ENCODE measurements around the gene CFAP92. TPM values are rescaled to one million over a fixed set of nuclear protein-coding genes. Genes with fewer than 3 reads are reported as not detected.

The CFAP92 gene
- polyA plus RNA-seq, 1 experiment, result 0.10 TPM

DNA sequence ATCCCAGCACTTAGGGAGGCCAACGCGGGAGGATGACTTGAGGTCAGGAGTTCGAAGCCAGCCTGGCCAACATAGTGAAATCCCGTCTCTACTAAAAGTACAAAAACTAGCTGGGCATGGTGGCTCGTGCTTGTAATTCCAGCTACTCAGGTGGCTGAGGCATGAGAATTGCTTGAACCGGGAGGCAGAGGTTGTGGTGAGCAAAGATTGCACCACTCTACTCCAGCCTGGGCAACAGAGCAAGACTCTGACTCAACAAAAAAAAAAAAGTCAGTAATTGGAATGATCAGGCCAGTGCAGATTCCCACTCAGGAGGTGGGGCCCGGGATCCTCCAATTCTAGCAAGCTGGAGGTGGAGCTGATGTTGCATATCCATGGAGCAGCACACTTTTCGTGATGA, 5.6 kb downstream of the CFAP92 start:
- POLR2A ChIA-PET, result no interaction called here
- no peak for DNase-seq (ENCODE audit: low read depth, low spot score)

GRCh38 chr3:128987302-128988100, 6.4 kb downstream of the CFAP92 start:
- no peak for DNase-seq (ENCODE audit: low read depth, low spot score)
- ChIA-PET POLR2A (no interaction called here), CTCF (interaction anchor here (1.6 kb wide), 1 partner anchor 17 kb away, joined by 5 read pairs; no protein-coding TSS in a partner anchor)
- H3K4me3 ChIP-seq (ENCODE audit: low read depth, low read length), result no peak overlapping the region
- H3K9me3 ChIP-seq (ENCODE audit: control insufficient read depth, insufficient read depth, low read length), result no peaks in the 10 kb centered on the region
- H3K27me3 ChIP-seq (ENCODE audit: control insufficient read depth, insufficient read depth, low read length), result peaks cover 16% of the 10 kb centered on the region
- no peak for TF ChIP-seq CTCF (IDR thresholded peaks at IDR 0.05; ENCODE audit: low read depth, low read length)
- no peak overlapping the region for H3K27ac ChIP-seq (ENCODE audit: low read depth, low read length)

More for the DNA sequence above, 5.6 kb downstream of the CFAP92 start:
- no peak overlapping the region for H3K4me3 ChIP-seq (ENCODE audit: low read depth, low read length)
- CTCF ChIA-PET, result interaction anchor here (1.6 kb wide), 1 partner anchor 17 kb away, joined by 5 read pairs; no protein-coding TSS in a partner anchor
- H3K9me3 ChIP-seq (ENCODE audit: control insufficient read depth, insufficient read depth, low read length), result no peaks in the 10 kb centered on the region
- no peak overlapping the region for H3K27ac ChIP-seq (ENCODE audit: low read depth, low read length)
- TF ChIP-seq CTCF (IDR thresholded peaks at IDR 0.05; ENCODE audit: low read depth, low read length), result no peak
- peaks cover 20% of the 10 kb centered on the region for H3K27me3 ChIP-seq (ENCODE audit: control insufficient read depth, insufficient read depth, low read length)

GRCh38 chr3:128984596-128984995, 9.3 kb downstream of the CFAP92 start:
- CTCF ChIA-PET, result interaction anchor here (0.9 to 1.7 kb wide), 2 partner anchors 15 to 68 kb away, joined by 3 to 8 read pairs; no protein-coding TSS in a partner anchor
- DNase-seq (ENCODE audit: low read depth, low spot score), result no peak
- no peak for TF ChIP-seq CTCF (IDR thresholded peaks at IDR 0.05; ENCODE audit: low read depth, low read length)
- Histone ChIP-seq H3K27me3 (ENCODE audit: control insufficient read depth, insufficient read depth, low read length) (peaks cover 17% of the 10 kb centered on the region), H3K9me3 (ENCODE audit: control insufficient read depth, insufficient read depth, low read length) (no peaks in the 10 kb centered on the region), H3K27ac (ENCODE audit: low read depth, low read length) (no peak overlapping the region), H3K4me3 (ENCODE audit: low read depth, low read length) (no peak overlapping the region)
- POLR2A ChIA-PET, result interaction anchor here (0.6 kb wide), 1 partner anchor 100 kb away, joined by 7 read pairs; no protein-coding TSS in a partner anchor

DNA sequence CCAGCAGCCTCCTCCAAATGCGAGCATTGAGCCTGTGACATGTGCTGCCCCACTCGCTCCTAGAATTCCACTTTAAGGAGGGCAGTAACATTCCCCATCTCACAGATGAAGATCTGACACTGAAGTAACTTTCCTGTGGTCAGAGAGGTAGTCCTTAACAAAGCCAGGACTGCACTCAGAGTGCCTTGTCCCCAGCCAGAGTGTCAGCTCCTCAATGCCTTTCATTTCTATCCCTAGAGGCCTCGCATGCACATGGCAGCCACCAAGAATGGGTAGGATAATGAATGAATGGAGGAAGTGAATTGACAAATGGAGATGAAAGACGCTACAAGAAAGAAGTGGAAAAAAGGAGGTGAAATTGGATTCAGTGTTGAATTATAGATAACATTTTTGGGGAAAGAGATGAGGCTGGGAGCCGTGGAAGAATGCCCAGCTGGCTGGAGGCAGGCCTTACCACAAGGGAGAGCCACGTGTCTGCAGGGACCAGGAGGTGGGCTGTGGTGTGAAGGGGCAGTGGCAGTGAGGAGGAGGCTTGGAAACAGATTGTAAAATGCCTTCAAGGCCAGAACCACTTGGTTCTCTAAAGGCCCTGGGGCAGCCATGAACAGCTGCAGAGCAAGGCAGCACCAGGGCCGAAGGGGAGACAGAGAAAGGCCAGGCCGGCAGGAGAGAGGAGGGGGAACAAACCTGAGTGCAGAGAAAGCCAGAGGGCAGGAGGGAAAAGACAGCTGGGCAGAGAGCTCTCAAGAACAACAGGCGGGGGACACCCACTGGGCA, 10.4 kb downstream of the CFAP92 start:
- ChIA-PET CTCF (interaction anchor here (0.9 to 1.9 kb wide), 3 partner anchors 12 to 70 kb away, joined by 3 to 10 read pairs (median 8); no protein-coding TSS in a partner anchor), POLR2A (no interaction called here)
- peaks cover 17% of the 10 kb centered on the region for H3K27me3 ChIP-seq (ENCODE audit: control insufficient read depth, insufficient read depth, low read length)
- H3K4me3 ChIP-seq (ENCODE audit: low read depth, low read length), result no peak overlapping the region
- no peak overlapping the region for H3K27ac ChIP-seq (ENCODE audit: low read depth, low read length)
- no peak for TF ChIP-seq CTCF (IDR thresholded peaks at IDR 0.05; ENCODE audit: low read depth, low read length)
- no peak for DNase-seq (ENCODE audit: low read depth, low spot score)
- H3K9me3 ChIP-seq (ENCODE audit: control insufficient read depth, insufficient read depth, low read length), result no peaks in the 10 kb centered on the region

All from AG04450 (cell line).